ENCODE measurements around the gene CD6.

CD6 gene

GRCh38 chr11:60935676-60936442 lies 35.6 kb upstream of the CD6 start:
- DNase-seq, result no peak

DNA sequence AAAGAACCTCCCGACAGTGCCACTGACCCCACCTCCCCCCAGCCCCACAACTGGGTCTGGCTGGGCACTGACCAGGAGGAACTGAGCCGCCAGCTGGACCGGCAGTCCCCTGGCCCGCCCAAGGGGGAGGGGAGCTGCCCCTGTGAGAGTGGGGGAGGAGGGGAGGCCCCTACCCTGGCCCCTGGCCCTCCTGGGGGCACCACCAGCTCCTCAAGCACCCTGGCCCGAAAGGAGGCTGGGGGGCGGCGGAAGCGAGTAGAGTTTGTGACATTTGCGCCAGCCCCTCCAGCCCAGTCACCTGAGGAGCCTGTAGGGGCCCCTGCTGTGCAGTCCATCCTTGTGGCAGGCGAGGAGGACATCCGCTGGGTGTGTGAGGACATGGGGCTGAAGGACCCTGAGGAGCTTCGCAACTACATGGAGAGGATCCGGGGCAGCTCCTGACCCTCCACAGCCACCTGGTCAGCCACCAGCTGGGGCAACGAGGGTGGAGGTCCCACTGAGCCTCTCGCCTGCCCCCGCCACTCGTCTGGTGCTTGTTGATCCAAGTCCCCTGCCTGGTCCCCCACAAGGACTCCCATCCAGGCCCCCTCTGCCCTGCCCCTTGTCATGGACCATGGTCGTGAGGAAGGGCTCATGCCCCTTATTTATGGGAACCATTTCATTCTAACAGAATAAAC lies 34.9 kb upstream of the CD6 start:
- no peak for DNase-seq

GRCh38 chr11:60937144-60937527 lies 34.3 kb upstream of the CD6 start:
- no peak for DNase-seq

DNA sequence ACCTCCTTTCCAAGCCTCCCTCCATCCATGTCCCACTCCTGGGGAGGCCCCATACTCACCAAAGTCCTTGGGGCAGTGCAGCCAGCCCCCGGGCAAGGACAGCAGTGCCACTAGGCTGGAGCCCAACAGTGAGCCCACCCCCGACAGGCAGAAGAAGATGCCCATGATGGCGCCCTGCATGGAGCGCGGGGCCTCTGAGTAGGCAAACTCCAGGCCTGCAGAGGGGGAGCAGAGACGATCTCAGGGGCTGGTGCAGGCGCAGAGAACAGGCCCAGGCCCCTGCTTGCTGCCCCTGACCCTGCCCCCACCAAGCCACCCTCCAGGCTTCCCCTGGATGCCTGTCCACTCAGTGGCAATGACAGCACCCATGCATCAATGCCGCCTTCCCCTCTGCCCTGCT lies 33.7 kb upstream of the CD6 start:
- DNase-seq, result no peak

- DNase-seq, result no peak
These were observed 33.0 kb upstream of the CD6 start for GRCh38 chr11:60938500-60938899.

DNA sequence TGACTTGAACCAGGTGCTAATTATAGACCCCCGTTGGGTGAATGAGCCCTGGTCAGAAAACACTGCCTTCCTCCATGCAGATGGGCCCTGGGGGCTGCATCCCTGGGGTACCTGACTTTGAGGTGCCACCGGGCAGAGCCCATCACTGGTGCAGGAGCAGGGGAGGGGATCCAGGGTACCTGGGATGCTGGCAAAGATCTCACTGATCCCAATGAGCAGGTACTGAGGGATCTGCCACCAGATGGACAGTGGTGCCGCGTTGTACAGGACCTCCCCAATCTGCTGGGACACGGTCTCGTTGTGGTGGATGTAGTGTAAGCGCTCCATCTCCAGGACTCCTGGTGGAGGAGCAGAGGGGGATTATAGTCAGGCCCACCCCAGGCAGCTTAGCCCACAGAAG lies 32.2 kb upstream of the CD6 start:
- no peak for DNase-seq

- no peak for DNase-seq
These were observed 31.6 kb upstream of the CD6 start for GRCh38 chr11:60939855-60940254.

DNA sequence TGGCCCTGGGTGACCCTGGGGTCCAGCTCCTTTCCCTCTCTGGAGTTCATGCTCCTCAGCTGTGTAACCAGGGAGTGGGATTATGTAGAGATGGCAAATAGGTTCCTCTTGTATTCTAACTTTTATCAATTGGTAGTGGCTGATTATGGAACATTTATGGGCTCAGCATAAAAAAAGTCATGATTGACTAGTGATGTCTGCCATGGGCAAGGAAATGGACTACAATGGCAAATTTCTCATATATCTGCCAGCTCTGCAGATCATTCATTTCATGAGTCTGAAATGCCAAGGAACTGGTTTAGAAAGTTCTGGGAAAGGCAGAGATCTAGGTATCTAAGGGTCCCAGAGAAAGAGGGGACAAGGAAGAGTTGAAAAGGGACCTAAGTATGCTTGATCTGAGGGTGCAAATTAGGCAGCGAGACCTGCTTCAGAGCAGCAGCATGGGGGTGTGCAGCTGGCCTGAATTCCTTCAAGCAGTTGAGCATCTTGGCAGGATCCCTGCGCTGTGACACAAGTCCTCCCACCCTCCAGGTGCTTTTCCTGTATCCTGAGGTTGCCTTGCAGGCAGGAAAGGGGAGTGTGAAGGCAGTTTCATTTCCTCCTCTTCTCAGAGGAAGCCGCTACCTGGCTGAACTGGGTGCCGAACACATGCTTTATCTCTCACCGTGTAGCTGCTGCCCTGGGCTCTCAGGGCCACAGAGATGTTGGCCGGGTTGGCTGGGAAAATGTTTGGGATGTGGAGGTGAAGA lies 29.9 kb upstream of the CD6 start:
- DNase-seq, result no peak

DNA sequence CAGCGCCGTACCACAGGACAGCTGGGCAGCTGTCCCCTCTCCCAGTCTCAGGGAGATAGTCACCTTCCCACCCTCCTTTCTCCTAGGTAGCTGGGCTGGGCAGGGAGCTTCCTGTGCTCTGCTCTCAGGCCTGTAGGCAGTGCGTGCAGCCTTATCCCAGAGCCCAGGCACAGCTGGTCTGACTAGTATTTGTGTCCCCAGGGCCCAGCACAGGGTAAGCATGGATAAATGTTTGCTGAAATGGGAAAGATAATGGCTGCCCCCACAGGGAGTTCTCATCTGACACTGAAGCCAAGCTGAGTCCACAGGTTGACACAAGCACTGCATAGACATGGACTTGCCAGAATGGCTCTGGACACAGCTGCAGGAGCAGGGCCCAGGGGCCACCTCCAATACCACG lies 29.3 kb upstream of the CD6 start:
- DNase-seq, result no peak

GRCh38 chr11:60942970-60943565 lies 28.4 kb upstream of the CD6 start:
- DNase-seq, result no peak

DNA sequence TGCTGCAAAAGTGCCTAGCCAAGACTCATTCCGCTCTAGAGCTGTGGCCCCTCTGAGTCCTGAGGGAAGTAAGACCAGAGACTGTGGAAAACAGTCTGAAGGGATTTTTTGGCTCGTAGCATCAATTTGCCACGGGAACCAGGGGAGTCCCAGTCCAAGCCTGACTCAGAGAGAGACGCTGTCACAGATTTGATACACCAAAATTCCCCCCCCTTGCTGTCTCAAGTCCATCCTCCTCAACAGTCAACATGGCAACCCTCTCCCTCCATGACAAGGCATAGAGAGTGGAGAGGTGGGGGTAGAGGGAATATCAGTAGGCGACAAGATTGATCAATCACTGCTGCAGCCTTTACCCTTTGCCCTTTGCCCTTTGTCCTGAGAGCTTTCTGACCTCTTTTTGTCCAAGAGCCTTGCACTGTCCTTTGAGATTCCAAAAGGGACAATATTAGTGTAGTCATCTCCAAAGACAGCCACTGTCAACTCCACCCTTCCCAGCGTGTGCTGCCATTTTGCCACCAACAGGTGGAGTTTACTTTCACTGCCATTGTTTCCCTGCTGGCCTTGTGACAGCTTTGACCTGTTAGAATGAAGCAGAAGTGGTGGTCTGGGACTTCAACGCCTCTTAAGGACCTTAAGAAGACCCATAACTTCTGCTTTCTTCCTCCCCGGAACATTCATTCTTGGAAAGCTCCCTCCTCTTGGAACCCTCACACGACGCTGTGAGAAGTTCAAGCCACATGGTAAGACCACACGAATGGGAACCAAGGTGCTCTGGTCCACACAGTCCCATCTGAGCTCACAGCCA lies 26.8 kb upstream of the CD6 start:
- DNase-seq, result no peak

DNA sequence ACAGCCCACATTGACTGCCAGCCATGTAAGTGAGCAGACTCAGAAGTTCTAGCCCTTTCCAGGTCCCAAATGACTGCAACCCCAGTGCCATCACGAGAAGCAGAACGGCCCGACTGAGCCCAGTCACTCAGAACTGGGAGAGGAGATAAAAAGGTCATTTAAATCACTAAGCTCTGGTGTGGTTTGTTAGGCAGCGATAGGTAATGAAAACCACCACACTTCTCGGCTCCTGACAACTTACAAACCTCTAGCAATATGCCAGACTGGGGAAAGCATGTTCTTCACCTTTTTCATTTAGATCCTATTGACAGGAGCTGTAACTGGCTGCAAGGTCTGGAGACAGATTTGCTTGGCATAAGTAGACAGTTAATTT lies 26.2 kb upstream of the CD6 start:
- no peak for DNase-seq

- no peak for DNase-seq
These were observed 24.7 kb upstream of the CD6 start for GRCh38 chr11:60946601-60947264.

- no peak for DNase-seq
These were observed 23.8 kb upstream of the CD6 start for GRCh38 chr11:60947700-60948099.

DNA sequence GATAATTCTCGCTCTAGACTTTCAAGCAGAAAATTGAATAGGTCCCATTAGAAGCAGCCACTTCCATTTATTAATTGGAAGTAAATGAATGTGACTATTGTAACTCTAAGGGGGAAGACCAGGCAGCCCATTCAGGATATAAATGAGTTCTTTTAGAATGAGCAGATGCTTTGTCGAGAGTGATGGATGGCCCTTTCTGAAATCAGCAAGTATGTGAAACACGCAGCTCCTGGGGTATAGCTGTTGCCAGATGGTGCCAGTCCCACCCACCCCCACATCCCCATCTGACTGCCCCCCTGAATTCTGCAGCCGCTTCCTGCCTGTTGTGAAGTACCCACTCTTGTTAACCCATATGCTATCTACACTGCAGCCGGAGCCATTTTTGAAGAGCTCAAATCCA lies 23.2 kb upstream of the CD6 start:
- no peak for DNase-seq

DNA sequence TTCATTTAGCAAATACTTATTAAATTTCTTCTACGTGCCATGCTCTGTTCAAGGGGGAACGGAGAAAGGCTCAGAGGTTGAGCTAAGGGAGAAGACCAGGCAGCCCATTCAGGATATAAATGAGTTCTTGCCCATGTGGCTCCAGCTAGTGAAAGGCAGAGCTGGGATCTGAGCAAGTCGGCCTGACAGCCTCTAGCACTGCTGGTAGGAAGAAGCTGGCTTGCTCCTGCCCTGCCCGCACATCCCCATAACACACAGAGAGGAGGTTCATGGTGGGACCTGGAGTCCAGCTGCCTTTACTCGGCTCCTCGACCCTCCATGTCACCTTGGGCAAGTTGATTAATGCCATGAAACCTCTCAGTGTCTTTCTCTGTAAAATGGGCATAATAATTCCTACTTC lies 21.5 kb upstream of the CD6 start:
- DNase-seq, result no peak

DNA sequence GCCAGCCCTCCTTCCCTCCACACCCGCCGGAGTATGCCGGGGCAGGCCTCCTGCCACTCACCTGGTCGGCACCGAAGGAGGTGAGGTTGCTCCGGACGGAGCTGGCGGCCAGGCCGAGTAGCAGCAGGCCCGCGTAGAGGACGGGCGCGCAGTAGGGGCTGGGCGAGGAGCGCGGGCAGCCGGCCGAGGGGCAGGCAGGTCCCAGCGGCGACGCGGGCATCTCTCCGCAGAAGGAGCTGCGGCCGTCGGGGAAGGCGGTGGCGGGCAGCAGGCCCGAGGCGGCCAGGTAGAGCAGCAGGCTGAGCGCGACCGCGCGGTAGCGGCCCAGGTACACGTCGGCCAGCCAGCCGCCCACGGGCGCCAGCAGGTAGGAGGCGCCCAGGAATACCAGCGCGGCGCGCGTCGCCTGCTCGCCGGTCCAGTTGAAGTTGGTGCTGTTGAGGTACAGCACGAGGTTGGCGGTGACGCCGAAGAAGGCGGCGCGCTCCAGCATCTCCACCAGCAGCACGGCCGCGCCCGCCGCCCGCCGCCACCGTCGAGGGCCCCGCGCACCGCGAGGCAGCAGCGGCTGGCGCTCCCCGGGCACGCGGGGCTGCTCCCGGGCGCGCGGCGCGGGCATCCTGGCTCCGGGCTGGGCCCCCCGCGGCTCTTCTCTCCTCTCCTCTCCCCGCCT lies 20.4 kb upstream of the CD6 start:
- peak; percentile 57 for DNase-seq

- no peak for DNase-seq
These were observed 19.9 kb upstream of the CD6 start for GRCh38 chr11:60951606-60951903.

- peak; percentile 32 for DNase-seq
These were observed 19.4 kb upstream of the CD6 start, which contains the start of gene SLC15A3 for GRCh38 chr11:60951904-60952741. Gene SLC15A3, minus strand, starts transcription at chr11:60952176. Its CDS starts 625 bp downstream, at chr11:60951551.

GRCh38 chr11:60952742-60953170 lies 18.7 kb upstream of the CD6 start:
- no peak for DNase-seq

DNA sequence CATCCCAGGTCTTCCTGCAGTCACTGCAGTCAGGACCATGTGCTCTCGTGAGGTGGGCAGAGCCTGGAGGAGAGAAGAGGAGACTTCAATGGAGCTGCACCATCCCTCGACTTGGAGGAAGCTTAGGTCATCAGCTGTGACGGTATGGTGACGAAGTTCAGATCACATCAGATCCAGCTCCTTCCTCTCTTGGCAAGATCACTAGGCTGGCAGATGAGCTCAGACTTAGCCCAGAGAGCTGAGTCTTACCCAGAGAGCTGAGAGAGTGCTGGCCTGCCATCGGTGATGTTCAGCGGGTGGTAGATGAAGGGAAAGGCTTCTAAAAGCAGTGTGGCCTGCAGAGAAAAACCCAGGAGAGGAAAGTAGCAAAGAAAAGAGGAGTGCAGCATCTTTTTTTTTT lies 17.7 kb upstream of the CD6 start:
- no peak for DNase-seq

All from activated naive CD4-positive, alpha-beta T cell treated with anti-CD3 and anti-CD28 coated beads, Interleukin-2, amount 50 U/mL, for 16 hours (primary cell).